PFSK-1 (cell line): Measurements from ENCODE around the gene SPTBN1.

Source experiments
- FOXP2 ChIP-seq: optimal IDR thresholded peaks from 2 replicates; pipeline ENCODE3; 2011; ENCODE audit warnings: borderline replicate concordance, control low read depth, inconsistent platforms; ENCODE audit not compliant: insufficient read depth; ENCODE audit errors: extremely low read length, extremely low read depth
- POLR2AphosphoS5 ChIP-seq: IDR thresholded peaks from 2 replicates; pipeline ENCODE4 v1.6.1; 2012; ENCODE audit warnings: low read depth, mild to moderate bottlenecking, control low read depth, low read length, moderate library complexity
- SIN3A ChIP-seq: IDR thresholded peaks from 2 replicates; pipeline ENCODE4 v1.6.1; 2012; ENCODE audit warnings: mild to moderate bottlenecking, low read length, moderate library complexity, borderline replicate concordance; ENCODE audit not compliant: insufficient read depth

GRCh38 chr2:54512663-54513362, 56.7 kb downstream of the SPTBN1 start:
- TF ChIP-seq POLR2AphosphoS5 (no peak), SIN3A (no peak), FOXP2 (no peak)
